Stimulated activated CD4-positive, alpha-beta T cell treated with anti-CD3 and anti-CD28 coated beads, Interleukin-4, amount 100 ng/mL, for 24 hours (primary cell): ENCODE results near the gene LTBP1.
A peak's percentile ranks its signal among the peaks of the same experiment; 100 is the strongest.
"Not testable (repeated sequence)": the region's sequence is repeated elsewhere in the genome, so short reads cannot be mapped to it uniquely, and the experiment has no call there.

Experiments used
- DNase-seq: peaks from one replicate; pipeline ENCODE4 v3.0.0-alpha.2; 2020

The LTBP1 gene

DNA sequence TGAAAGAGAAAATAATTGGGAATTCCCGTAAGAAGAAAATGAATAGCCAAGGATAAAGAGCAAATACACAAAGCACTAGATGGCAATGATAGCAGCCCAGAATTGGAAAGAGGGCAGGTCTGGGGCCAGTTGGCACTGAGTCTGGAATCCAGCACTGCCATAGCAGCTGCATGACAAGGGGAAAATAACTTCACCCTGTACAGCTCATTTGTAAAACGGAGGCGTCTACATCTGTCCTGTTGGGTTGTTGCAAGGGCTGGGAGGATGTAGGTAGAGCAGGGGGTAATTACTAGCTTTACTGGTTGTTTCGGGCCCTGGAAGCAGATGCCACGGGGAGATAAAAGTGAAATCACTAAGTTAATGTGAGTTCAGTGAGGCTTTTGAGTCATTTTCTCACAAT, 419.7 kb downstream of the LTBP1 start:
- DNase-seq, result no peak

DNA sequence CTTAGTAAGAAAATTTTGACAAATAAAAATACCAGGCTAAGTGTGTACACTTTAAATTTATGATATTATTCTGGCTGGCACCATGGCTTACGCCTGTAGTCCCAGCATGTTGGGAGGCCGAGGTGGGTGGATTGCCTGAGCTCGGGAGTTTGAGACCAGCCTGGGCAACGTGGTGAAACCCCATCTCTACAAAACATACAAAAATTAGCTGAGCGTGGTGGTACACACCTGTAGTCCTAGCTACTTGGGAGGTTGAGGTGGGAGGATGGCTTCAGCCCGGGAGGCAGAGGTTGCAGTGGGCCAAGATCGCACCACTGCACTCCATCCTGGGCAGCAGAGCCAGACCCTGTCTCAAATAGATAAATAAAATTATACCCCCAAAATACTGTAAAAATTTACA, 421.8 kb downstream of the LTBP1 start:
- not testable (repeated sequence) for DNase-seq

DNA sequence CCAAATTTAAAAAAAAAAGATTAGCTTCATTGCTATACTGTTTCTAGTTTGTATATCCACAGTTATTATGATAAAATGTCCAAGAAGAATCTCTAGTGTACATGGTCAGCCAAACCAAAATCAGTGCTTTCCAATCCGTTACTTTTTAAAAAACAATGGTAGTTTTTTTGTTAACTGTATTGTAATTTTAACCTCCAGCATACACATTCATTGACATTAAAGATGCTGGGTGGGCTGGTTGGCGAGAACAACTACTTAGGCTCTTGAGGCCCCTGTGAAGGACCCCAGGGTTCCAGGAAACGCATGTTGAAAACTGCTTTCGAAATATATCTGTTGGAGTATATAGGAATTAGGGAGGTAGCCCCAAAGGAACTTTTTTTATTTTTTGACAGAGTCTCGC, 422.4 kb downstream of the LTBP1 start:
- no peak for DNase-seq

DNA sequence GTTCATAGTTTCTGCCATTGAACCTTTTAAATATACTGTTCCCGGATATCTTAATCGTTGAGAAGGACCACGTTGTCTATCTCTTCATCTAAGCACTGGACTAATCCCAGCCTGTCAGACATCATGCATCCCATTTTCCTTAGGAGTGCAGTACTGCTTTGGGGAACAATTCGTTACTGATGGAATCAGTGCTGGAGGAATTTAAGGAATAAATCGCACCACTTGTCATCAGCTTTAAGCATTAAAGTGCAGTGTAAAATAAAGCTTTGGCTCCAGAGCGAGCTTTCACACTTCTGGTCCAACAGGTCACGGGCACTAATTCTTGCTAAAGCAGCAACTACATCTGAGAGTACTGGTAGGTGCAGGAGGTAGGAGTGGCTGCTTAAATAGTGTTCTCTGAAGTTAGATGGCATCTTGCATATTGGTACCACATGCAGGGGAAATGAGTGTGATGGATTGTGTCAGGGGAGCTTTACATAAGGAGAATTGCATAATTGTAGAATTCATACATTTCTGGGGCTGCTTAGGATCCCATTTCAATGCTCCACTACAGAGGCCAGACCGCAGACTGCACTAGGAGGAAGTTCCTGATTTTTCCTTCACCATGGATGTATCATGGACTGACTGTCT, 424.0 kb downstream of the LTBP1 start:
- DNase-seq, result no peak

DNA sequence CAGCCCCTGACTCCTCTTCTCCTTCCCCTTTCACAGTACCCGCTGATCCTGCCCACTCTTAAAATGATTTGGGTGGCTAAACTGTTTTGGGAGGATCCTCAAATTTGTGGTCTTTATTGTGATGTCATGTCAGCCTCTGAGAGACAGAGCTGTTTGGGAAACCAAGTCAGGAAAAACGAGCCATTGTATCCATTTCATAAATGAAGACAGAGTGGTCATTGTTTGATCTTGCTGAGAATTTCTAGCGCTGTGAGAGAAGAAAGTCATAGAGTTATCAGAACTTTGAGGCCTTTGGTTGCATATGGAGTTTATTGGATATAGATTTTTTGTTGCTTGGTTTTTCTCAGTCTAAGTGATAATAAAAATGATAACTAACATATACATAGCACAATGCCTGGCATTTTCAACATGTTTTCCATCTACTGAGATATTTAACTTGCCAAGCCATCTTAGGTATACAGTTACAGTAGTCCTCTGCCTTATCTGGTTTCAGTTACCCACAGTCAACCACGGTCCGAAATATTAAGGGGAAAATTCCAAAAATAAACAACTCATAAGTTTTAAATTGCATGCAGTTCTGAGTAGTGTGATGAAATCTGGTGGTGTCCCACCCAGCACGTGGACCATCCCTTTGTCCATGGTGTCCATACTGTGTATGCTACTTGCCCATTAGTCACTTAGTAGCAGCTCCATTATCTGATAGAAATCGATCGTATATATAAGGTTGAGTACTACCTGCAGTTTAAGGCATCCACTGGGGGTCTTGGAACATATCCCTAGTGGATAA, 424.7 kb downstream of the LTBP1 start:
- DNase-seq, result no peak

DNA sequence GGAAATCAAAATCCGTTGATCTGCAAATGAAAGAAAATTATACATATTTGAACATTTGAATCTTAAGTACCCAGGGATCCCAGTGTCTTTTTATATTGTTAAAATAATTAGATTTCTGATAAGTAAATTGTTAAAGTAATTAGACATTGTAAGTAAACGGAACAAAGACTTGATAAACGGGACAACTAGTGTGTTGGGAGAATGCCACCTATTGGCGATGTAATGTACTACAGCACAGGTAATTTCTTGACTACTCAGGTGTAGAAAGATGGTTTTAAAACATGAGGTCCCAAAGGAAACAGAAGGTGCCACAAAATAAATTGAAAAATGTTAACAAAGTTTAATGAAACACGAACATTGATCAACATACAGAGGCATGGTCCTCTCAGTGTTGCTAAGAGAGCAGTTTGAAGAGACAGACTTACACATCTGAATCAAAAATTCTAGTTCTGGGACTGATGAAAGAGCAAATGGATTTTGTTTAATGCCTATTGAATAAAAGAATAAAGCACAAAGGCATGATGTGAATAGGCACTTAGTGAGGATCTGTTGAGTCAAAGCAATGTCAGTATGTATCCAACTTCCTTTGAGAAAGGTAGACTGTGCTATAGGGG, 426.3 kb downstream of the LTBP1 start:
- DNase-seq, result peak; percentile 38

DNA sequence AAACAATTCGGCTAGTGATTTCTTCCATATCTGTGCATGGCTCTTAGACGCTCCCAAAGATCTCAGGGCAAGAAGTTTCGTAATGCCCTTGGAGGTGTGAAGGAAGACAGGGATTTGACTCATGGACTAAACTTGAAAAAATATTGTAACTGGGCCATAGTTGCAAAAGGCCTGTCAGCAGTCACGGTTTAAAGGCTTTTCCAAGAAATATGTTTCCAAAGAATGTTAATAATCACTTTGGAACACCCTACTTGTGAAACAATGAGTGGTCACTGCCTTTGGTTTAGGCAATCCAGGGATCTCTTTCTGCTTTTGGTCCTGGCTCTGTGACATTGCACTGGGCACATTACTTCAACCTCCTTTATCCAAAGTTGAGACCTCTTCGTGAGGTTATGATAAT, 427.2 kb downstream of the LTBP1 start:
- DNase-seq, result no peak

DNA sequence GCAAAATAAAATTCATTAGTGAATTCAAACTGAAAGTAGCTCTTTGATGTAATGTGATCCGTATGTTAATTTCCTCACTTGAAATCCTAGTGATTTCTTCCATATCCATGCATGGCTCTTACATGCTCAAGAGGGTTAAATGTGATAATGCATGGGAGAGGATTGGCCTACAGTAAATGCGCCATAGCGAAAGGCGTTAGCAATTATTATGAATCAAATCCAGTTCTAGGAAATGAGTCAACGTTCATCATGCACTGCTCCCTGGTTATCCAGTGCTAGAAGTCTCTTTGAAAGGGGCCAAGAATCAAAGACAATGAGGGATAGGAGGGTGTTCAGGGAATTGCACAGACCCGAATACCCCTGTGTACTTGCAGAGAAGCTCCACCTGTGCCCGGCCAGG, 428.3 kb downstream of the LTBP1 start:
- no peak for DNase-seq

DNA sequence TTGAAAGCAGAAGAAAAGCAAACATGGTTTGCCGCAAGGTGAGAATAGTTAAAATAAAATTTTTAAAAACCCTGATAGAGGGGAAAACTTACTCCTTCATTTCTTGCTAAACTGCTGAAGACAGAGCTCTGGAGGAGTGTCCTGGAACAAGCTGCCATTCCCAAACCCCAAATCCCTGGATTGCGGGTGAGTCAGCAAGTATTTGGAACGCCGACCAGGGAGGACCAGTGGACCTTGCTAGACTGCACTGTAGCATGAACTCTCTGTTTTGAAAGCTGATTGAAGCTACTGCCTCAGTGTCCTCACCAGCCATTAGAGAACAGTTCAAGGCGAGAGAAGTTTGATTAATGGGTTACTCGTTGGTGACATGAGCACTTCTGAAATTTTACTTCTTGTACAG, 430.3 kb downstream of the LTBP1 start:
- DNase-seq, result no peak

DNA sequence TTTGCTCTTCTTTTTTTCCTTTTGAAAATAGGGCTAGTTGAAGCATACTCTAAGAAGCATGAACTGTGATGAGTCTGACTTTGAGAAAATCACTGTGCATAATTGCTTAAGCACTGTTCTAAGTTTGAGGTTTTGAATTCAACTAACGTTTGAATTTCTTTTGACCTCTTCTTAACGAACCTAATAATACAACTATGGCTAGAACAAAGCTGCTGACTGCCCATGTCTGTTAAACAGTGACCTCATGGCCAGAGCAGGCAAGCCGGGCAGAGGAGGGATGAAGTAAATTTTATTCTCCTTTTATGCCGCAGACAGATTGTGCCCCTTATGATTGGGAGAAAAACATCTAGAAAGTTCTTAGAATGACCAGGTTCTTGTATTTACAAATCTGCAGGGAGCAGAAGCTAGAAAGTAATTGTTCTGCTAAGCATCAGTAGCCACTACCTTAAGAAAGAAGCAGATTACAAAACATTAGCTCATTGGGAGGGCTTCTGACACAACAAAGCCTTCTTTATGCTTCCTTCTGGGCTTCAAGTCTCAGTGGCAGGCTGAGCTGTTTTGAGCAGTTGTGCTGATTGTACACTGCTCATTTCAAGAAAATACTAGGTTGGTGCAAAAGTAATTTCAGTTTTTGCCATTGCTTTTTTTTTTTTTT, 431.9 kb downstream of the LTBP1 start:
- no peak for DNase-seq

DNA sequence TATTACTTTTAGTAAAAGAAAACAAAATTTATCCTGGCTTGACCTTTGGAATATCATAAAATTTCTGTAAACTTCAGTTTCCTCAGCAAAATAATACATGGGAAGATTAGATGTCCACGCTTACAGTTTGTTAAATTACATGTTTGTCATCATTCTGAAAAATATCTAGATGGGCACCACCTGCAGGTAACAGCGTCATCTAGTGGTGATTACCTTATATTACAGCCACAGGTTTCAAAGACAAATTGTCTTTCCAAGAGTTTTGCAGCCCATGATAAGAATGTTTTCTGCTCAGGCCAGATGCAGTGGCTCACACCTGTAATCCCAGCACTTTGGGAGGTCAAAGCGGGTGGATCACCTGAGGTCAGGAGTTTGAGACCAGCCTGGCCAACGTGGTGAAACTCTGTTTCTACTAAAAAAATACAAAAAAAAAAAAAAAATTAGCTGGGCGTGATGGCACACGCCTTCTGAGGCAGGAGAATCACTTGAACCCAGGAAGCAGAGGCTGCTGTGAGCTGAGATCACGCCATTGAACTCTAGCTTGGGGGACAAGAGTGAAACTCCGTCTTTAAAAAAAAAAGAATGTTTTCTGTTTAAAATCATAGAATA, 433.4 kb downstream of the LTBP1 start:
- DNase-seq, result no peak

DNA sequence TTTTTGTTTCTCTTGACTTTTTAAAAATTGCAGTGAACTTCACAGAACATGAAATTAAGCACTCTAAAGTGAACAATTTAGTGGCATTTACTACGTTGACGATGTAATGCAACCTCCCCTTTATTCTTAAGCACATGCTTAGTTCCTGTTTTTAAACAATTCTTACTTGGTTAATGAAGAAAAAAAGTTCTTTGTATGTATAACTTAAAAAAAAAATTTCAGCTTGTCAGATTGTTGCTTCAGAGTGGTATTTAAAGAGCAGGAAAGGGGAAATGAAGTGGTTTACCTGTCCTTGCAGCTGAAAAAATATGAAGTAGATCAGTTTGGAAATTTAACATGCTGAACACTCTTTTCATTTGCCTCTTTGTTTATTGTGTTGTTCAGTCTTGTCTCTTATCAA, 434.0 kb downstream of the LTBP1 start:
- no peak for DNase-seq

DNA sequence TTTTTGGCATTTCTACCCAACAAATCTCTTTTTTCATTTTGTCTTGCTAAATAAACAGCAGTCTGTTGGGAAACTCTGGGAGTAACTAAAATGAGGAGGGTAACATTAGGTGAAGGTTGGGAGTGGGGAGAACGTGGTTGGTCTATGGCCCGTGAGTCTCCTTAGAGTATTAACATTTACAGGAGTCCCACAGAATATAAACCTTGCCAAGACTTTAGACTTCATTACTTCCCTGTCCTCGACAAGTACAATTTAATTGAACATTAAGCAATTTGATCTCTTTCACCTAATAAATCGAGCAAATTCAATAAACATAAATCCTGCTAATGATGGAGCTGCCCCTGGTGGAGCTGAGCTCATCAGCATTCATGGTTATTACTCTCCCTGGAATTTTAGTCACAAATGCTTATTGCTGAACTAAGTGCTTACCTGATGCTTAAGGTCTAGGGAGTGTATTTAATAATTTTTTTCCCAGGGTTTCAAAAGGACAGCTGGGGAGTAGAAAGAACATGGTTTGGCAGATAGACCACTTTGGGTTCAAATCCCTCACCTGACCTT, 434.6 kb downstream of the LTBP1 start:
- DNase-seq, result no peak

DNA sequence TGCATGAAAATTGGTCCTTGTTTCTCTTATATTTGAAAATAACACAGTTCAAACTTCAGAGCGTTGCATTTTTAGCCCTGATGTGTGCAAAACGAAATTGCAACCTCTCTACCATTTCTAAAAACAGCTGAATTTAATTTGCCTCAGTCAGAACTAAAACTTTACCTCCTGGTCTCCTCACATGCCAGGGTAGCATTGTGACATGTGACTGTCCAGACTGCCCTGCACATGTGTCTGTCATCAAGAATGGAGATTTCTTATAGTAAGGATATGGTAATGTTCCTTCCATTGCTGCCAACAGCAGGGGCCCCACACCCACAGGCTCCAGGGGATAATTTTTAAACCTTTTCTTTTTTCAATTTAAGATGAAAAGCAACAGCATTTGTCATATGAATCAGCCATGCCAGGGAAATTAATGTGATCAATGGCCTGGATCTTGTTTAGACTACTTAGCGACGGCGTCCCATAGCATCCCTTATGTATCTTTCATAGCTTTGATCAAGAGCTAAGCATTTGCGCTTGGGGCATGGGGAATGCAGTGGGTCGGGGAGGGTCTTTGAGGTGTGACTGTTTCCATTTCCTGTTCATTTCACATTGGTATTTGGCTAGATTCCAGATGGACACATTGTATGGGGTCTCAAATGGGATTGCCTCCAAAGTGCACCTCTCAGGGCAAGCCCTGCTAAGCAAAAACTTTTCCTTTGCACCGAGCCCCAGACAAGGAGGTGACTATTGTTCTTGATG, 437.3 kb downstream of the LTBP1 start:
- no peak for DNase-seq

DNA sequence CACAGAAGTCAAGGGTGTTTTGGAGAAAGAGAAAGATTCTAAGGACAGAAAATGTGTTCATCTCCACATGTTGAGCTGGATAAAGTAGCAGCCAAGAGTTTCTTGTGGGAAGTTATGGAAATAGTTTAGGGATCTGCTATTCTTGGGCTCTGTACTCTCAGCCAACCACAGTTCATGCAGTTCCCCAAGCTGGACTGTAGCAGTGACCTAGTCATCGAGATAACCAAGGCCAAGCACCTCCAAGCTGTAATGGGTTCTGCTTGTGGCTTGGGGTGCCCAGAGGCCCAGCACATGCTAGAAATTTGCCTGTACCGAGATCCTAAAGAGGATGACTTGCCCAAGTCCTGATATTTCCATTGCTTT, 437.8 kb downstream of the LTBP1 start:
- no peak for DNase-seq

DNA sequence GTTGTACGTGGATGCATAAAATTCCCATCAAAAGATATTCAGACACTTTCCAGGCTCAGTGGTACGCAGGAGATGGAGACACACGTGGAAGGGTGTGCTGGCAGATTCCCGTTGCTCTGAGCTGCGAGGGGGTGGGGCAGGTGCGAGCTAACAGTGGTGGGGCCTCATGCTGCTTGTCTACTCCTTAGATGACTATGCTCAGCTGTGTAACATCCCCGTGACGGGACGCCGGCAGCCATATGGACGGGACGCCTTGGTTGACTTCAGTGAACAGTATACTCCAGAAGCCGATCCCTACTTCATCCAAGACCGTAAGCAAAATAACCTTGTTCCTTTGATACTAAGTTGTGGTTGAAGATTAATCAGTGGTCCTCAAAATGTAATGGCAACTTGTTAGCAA, 442.2 kb downstream of the LTBP1 start:
- no peak for DNase-seq

DNA sequence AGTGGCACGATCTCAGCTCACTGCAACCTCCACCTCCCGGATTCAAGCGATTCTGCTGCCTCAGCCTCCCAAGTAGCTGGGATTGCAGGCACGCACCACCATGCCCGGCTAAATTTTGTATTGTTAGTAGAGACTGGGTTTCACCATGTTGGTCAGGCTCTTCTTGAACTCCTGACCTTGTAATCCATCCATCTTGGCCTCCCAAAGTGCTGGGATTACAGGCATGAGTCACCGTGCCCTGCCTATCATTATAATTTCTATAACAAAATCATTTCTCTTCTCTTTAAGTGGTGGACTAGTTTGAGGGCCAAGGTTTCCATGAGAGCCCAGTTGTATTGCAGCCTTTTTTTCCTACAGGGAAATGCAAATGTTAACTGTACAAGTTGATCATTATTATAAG, 442.9 kb downstream of the LTBP1 start:
- DNase-seq, result not testable (repeated sequence)

DNA sequence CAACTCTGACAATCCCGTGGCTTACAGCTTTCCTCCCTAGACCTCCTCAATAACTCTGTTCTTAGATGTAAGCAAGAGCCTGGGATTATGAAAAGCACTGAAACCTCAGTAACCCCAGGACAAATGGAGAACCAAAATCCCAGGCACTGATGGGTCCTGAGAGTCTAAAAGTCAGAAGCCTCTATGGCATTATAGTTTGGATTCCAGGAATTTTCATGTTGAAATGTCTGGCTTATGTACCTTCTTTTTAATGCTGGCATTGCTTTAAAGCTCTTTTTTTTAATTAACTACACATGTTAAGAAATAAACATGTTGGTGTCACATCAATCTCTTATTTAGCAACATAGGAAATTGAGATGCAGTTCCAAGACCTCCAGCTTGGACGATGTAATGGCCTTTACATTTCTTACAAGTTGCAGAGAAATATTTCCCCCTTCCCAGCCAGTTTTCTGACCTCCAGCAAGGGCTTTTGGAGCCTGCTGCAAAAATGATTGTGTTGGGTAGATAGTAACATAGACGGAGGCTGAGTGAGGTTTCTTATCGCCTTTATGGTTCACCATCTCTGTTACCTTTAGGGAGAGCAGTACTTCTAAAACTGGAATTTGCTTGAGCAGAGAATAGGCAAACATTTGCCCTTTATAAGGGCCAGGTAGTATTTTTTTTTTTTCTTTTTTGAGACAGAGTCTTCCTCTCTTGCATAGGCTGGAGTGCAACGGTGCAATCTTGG, 444.9 kb downstream of the LTBP1 start:
- DNase-seq, result no peak

DNA sequence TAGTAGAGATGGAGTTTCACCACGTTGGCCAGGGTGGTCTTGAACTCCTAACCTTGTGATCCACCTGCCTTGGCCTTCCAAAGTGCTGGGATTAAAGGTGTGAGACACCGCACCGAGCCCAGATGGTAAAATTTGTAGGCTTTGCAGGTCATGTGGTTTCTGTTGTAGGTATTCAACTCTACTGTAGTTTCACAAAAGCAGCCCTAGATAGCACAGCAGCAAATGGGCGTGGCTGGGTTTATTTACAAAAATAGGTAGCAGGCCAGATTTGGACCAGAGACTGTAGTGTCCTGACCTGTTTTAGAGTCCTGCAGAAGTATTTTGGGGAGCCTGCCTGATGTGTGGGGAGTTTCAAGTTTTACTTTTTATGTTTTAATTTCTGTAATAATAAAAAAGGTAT, 445.6 kb downstream of the LTBP1 start:
- DNase-seq, result no peak

DNA sequence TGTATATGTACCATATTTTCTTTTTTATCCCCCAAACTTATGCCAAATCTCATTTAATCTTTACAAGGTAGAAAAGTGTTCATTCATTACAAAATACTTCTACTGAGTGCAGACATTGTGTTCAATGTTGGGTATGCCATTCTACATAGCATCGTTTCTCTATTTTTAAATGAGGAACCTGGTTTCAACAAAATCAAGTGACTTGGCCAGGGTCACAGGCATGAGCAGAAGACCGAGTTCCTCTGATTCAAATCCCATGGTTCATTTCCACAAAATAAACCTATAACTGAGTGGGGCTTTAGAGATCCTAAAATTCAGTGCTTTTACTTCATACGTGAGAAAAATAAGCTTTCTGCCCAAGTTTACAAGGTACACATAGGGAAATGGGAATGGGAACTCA, 448.3 kb downstream of the LTBP1 start:
- DNase-seq, result no peak

DNA sequence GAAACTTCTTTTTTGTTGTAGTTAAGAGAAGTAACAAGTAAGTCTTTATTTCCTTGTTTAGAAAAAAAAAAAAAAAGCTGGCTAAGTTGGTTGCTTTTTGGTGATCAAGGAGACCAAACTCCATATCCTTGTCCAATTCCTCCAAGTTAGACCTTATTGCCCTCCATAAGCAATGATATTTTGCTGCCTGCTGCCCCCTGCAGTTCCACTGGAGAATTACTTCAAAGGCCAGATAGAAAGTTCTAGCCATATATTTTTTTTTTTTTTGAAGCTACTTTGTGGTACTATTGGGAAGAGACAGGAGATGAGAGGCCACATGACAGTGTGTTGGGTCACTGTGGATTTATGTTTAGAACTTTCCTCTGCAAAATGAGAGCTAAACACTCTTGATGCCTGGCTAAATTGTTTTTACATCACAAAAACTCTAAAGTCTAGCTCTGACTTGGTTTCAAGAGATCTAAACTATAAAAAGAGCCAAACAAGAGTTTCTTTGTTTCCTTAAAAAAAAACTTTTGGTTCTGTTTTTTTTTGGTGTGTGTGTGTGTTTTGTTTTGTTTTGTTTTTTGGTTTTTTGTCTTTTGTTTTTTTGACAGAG, 449.0 kb downstream of the LTBP1 start:
- DNase-seq, result peak; percentile 43
